Ascending aorta (tissue), 2 donors: ENCODE measurements around the gene S100Z. TPM values are rescaled to one million over a fixed set of nuclear protein-coding genes. Genes with fewer than 3 reads are reported as not detected.

Source experiments
- DNase-seq, 2 donors: peaks; one replicate each; pipeline ENCODE4 v3.0.0-alpha.2; 2019; ENCODE audit warnings: low spot score in 2 of 2
- H3K27ac ChIP-seq, 2 donors: fragments of 200-600 bp; sonication (generic); one replicate each; pipeline ENCODE4 v1.5.1; 2016 to 2017; ENCODE audit warnings: mild to moderate bottlenecking in 1 of 2
- H3K27me3 ChIP-seq: fragments of 200-600 bp; sonication (generic); one replicate; pipeline ENCODE4 v1.5.1; 2017
- H3K36me3 ChIP-seq, 2 donors: fragments of 200-600 bp; sonication (generic); one replicate each; pipeline ENCODE4 v1.5.1; 2016
- H3K4me1 ChIP-seq, 2 donors: fragments of 200-600 bp; sonication (generic); one replicate each; pipeline ENCODE4 v1.5.1; 2016 to 2017; ENCODE audit warnings: mild to moderate bottlenecking in 1 of 2
- H3K4me3 ChIP-seq, 2 donors: fragments of 200-600 bp; sonication (generic); one replicate each; pipeline ENCODE4 v1.5.1; 2016 to 2017; ENCODE audit warnings: mild to moderate bottlenecking in 1 of 2
- H3K9me3 ChIP-seq, 2 donors: fragments of 200-600 bp; sonication (generic); one replicate each; pipeline ENCODE4 v1.5.1; 2016
- intact Hi-C: fragments of 100-400 bp; cut with DNase I; formaldehyde crosslinking; loops from one replicate; pipeline ENCODE4 v1.15.1; 2023
- total RNA-seq: library from RNA; depleted of rRNA; stranded (reverse); fragments of >200 nt; gene quantifications from one replicate; pipeline ENCODE4 v1.1.0, GENCODE V29; 2016
- TF ChIP-seq, protein P1 (sequence below), 3 experiments: fragments of 200-600 bp in 2 of 3; fragments of 450-650 bp in 1 of 3; sonication (generic) in 2 of 3; IDR thresholded peaks; one replicate each; pipeline ENCODE4 v1.5.1; 2016 to 2019; ENCODE audit warnings: antibody characterized with exemption in 3 of 3, mild to moderate bottlenecking in 1 of 3, moderate library complexity in 1 of 3

Gene S100Z
- total RNA-seq, 1 donor from 2014 or later, result not detected

DNA sequence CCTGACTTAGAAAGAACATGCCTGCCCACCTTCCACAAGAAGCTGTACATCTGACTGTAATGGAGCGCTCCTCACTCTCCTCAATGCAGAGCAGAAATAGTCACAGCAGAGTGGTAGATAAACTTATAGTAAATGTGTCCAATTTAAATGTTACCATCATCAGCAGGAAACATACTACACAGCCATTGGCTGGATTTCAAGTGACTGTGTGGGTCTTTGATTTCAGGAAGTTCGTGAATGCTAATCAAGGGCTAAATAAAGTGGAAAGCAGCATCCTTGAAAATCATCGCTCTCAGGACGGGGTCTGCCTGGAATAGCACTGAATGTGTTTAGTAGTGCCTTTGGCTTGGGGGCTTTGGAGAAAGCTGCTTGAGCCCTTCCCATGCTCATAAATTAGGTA is 70.7 kb downstream of the S100Z start:
- Histone ChIP-seq H3K9me3 (no peaks in the 10 kb centered on the region), H3K27ac (no peak overlapping the region), H3K36me3 (no peaks in the 10 kb centered on the region), H3K4me3 (no peak overlapping the region), H3K4me1 (no peaks in the 10 kb centered on the region), H3K27me3 (no peaks in the 10 kb centered on the region)
- TF ChIP-seq, protein P1, sequence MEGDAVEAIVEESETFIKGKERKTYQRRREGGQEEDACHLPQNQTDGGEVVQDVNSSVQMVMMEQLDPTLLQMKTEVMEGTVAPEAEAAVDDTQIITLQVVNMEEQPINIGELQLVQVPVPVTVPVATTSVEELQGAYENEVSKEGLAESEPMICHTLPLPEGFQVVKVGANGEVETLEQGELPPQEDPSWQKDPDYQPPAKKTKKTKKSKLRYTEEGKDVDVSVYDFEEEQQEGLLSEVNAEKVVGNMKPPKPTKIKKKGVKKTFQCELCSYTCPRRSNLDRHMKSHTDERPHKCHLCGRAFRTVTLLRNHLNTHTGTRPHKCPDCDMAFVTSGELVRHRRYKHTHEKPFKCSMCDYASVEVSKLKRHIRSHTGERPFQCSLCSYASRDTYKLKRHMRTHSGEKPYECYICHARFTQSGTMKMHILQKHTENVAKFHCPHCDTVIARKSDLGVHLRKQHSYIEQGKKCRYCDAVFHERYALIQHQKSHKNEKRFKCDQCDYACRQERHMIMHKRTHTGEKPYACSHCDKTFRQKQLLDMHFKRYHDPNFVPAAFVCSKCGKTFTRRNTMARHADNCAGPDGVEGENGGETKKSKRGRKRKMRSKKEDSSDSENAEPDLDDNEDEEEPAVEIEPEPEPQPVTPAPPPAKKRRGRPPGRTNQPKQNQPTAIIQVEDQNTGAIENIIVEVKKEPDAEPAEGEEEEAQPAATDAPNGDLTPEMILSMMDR (IDR thresholded peaks at IDR 0.05), result no peak
- intact Hi-C loops, result no loop called here
- DNase-seq, result no peak

DNA sequence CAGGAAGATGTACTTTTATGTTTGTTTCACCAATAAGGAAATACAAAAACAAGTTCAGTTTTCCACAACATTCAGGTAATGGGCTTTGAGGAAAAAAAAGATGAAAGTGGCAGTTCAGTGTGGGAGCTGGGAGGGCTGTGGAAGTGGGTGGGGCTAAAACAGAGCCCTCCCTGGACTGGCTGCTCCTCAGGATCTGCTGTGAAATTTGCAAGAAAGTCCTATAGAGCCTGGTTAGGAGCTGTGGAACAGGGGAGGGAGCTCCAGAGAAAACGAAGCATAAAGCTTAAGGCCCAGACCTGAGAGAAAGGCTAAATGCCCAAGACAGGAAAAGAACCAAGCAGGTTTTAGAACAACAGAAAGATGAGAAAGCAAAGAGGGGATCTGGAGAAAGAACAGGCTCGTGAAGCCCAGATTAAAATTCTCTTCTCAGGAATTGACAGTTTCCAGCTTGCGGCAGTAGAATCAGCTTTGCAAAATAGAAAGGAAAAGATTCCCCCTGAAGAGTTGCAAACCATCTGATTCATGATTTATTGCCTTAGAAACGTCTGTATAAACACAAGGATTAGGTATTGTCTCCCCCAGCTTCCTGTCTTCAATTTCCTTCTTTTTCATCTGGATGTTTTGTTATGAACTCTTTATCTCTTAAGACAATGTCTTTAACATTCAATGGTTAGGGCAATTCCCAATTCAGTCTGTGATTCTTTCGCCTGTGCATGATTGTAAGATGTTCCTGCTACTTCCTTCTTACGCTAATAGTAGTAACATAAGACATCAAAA is 76.7 kb downstream of the S100Z start:
- intact Hi-C loops, result no loop called here
- H3K27ac ChIP-seq, result no peak overlapping the region
- H3K9me3 ChIP-seq, result no peaks in the 10 kb centered on the region
- DNase-seq, result no peak
- H3K36me3 ChIP-seq, result no peaks in the 10 kb centered on the region
- H3K4me3 ChIP-seq, result no peak overlapping the region
- H3K27me3 ChIP-seq, result no peaks in the 10 kb centered on the region
- H3K4me1 ChIP-seq, result no peaks in the 10 kb centered on the region
- TF ChIP-seq, protein P1 (IDR thresholded peaks at IDR 0.05), result no peak

DNA sequence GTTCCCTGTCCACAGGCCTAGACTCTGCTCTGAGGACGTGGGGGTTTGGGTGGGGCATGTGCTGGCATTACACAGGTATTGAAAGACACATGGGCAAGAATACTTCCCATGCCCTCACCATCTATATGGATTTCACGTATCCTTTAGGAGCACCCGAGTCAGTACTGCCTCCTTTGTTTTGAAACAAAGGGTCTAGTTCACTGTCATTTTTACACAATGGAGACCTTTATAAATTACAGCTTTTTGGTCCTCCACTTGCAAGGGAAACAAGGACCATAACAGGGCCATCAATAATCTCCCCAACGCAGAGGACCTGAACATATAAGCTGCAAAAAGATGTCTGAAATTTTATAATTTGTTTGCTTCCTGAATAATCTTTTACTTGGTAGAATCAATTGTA is 78.1 kb downstream of the S100Z start:
- Histone ChIP-seq H3K4me3 (no peak overlapping the region), H3K27ac (no peak overlapping the region), H3K36me3 (no peaks in the 10 kb centered on the region), H3K4me1 (no peaks in the 10 kb centered on the region), H3K9me3 (no peaks in the 10 kb centered on the region), H3K27me3 (no peaks in the 10 kb centered on the region)
- intact Hi-C loops, result no loop called here
- no peak for DNase-seq
- TF ChIP-seq, protein P1 (IDR thresholded peaks at IDR 0.05), result no peak

DNA sequence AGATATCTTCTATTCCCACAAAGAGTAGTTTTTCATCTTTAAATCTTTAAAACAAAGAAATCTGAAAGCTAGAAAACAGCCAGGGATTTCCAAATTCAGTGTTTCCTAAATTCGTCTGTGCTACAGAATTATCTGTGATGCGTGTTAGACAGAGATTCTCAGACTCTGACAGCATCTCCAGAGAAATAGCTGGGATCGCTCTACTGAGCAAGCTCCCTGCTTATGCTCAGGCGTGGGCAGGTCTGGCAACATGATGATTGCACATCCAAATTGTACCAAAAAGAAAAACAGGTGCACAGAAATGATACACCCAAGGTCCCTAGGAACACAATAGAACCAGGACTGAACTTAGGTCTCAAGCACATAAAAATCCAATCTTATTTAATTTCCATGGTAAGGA is 80.3 kb downstream of the S100Z start:
- H3K27ac ChIP-seq, result no peak overlapping the region
- H3K27me3 ChIP-seq, result no peaks in the 10 kb centered on the region
- no peaks in the 10 kb centered on the region for H3K36me3 ChIP-seq
- intact Hi-C loops, result no loop called here
- no peak for DNase-seq
- no peaks in the 10 kb centered on the region for H3K9me3 ChIP-seq
- no peak overlapping the region for H3K4me3 ChIP-seq
- TF ChIP-seq, protein P1 (IDR thresholded peaks at IDR 0.05), result no peak
- H3K4me1 ChIP-seq, result no peaks in the 10 kb centered on the region

DNA sequence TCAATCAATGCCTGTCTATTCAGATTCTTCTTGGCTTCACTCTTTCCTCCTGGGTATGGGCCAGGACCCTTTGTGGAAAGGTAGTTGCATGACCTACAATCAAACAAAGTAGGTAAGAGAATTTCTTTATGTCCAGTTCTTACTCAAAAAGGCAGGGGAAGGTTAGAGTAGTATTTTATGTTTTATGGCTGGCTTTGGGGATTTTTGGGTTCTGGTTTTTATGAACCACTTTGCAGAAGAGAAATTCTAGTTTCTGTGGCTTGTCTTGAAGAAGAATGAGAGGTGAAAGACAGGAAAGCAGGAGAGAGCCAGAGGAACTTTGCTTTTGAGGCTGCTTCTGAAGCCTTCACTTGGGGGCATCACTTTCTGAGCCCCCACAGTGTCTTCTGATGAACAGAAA is 88.4 kb downstream of the S100Z start:
- Histone ChIP-seq H3K9me3 (no peaks in the 10 kb centered on the region), H3K36me3 (no peaks in the 10 kb centered on the region), H3K4me3 (no peak overlapping the region), H3K27ac (no peak overlapping the region), H3K4me1 (no peaks in the 10 kb centered on the region), H3K27me3 (no peaks in the 10 kb centered on the region)
- no peak for DNase-seq
- TF ChIP-seq, protein P1 (IDR thresholded peaks at IDR 0.05), result no peak
- intact Hi-C loops, result no loop called here
